Duodenal mucosa (tissue), 2 donors: Measurements from ENCODE around the gene U2AF2.

Source experiments
- H3K27ac ChIP-seq: one replicate; pipeline ENCODE4 v1.7.0; 2013; ENCODE audit warnings: low read depth, low read length
- H3K27me3 ChIP-seq, 2 donors: one replicate each; pipeline ENCODE4 v1.7.0; 2013; ENCODE audit warnings: low read length in 2 of 2, control low read depth in 1 of 2; ENCODE audit not compliant: insufficient read depth in 2 of 2, control insufficient read depth in 1 of 2
- H3K36me3 ChIP-seq, 2 donors: one replicate each; pipeline ENCODE4 v1.7.0; 2013; ENCODE audit warnings: low read length in 2 of 2, control low read depth in 1 of 2; ENCODE audit not compliant: insufficient read depth in 2 of 2, control insufficient read depth in 1 of 2
- H3K4me1 ChIP-seq, 2 donors: one replicate each; pipeline ENCODE4 v1.7.0; 2013; ENCODE audit warnings: low read length in 2 of 2, control low read depth in 1 of 2; ENCODE audit not compliant: insufficient read depth in 2 of 2, control insufficient read depth in 1 of 2
- H3K4me3 ChIP-seq, 2 donors: one replicate each; pipeline ENCODE4 v1.7.0; 2013; ENCODE audit warnings: low read length in 2 of 2, low read depth in 1 of 2
- H3K9ac ChIP-seq, 2 donors: one replicate each; pipeline ENCODE4 v1.7.0; 2013; ENCODE audit warnings: low read length in 2 of 2, low read depth in 1 of 2
- H3K9me3 ChIP-seq, 2 donors: one replicate each; pipeline ENCODE4 v1.7.0; 2013; ENCODE audit warnings: low read length in 2 of 2, control low read depth in 1 of 2; ENCODE audit not compliant: control insufficient read depth in 1 of 2

The U2AF2 gene

DNA sequence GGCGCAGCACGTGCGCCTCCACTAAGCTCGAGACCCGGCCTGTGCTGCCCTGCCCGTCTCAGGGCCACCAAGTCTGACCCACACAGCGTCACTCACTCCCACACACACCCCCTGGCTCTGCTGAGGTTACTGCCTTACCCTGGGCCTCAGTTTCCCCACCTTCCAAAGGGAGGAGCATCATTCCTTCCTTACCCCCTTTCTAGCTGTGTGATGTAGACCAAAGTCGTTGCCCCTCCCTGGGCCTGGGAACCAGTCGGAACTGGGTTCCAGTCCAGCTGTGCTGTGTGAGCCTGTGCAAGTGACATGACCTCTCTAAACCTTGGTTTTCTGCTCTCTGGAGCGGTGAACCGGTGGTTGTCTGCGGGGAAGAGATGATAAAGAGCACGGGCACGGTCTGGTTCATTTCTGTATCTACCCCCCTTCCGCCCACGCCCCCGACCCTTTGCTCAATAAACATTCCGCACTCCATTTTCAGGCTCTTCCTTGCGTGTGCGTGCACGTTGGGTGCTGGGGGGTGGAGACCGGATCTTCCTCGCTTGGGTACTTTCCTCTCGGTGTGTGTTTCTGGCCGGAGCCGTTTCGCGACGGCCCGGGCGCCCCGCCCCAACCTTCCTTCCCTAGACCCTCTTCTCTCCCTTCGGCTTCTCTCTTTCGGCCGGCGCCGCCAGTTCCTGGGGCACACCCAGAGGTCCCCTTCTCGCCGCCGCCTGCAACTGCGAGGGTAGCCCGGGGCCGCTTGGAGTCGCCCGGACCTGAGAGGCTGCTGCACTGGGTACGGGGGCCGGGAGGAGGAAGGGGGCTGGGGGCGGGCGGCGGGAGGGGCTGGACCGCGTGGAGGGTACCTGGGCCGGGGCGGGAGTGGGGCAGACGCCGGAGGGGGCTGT, 11.6 kb upstream of the U2AF2 start, which contains the start of gene ZNF581:
TSS of gene ZNF581 (plus strand) at position 647 of the 884 bp plus-strand sequence. CDS start 923 bp downstream, outside the sequence.
- H3K9me3 ChIP-seq = no peaks in the 10 kb centered on the region
- H3K4me1 ChIP-seq = peaks cover 32 to 49% of the 10 kb centered on the region in 2 donors
- no peaks in the 10 kb centered on the region for H3K27me3 ChIP-seq

DNA sequence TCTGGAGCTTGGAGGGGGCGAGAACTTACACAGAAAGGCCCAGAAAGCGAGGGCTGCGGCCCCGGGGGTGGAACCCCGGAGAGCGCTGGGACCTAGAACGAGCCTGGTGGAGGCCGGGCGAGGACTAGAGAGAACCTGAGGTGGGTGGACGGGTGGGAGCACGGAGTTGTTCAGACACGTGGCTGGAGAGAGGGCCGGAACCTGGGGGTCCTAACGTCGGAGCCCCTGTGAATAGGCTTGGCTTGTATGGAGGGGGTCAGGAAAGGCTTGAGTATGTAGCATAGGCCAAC, 11.0 kb upstream of the U2AF2 start:
- H3K27ac ChIP-seq = no peak overlapping the region
- no peaks in the 10 kb centered on the region for H3K27me3 ChIP-seq
- peak overlapping the region; percentile 65 to 91 for H3K4me3 ChIP-seq
- peak overlapping the region; percentile 62 to 81 for H3K9ac ChIP-seq
- H3K4me1 ChIP-seq = peaks cover 32 to 53% of the 10 kb centered on the region in 2 donors
- no peaks in the 10 kb centered on the region for H3K9me3 ChIP-seq
- peaks cover 9 to 14% of the 10 kb centered on the region in 2 donors for H3K36me3 ChIP-seq

More for the DNA sequence above, 11.6 kb upstream of the U2AF2 start, which contains the start of gene ZNF581:
- Histone ChIP-seq H3K36me3 (peaks cover 9 to 14% of the 10 kb centered on the region in 2 donors), H3K4me3 (peak within 1 kb of the TSS; percentile 65 to 91), H3K27ac (peak within 1 kb of the TSS; percentile 23), H3K9ac (peak within 1 kb of the TSS; percentile 62 to 81)

DNA sequence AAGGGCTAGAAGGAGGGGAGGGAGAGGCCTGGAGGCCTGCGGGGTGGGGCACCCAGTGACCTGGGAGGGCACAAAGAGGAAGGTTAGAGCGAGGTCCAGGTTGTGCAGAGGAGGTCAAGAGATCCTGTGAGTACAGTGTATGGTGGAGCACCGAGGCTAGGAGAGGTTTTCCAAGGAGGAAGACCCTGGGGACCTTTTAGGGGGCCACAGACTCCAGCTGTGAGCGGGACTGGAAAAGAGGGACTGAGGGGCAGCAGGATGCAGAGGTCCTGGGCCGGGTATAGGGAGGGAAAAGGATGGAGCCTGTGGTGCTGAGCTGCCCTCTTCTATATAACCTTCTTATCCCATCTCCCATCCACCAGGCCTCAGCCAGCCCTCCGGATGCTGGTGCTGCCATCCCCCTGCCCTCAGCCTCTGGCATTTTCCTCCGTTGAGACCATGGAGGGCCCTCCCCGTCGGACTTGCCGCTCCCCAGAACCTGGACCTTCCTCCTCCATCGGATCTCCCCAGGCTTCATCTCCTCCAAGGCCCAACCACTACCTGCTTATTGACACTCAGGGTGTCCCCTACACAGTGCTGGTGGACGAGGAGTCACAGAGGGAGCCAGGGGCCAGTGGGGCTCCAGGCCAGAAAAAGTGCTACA, 10.5 kb upstream of the U2AF2 start:
- H3K36me3 ChIP-seq = peaks cover 9 to 14% of the 10 kb centered on the region in 2 donors
- H3K9me3 ChIP-seq = no peaks in the 10 kb centered on the region
- peak overlapping the region; percentile 65 to 91 for H3K4me3 ChIP-seq
- no peaks in the 10 kb centered on the region for H3K27me3 ChIP-seq
- H3K4me1 ChIP-seq = peaks cover 36 to 56% of the 10 kb centered on the region in 2 donors
- H3K9ac ChIP-seq = peak overlapping the region; percentile 62 to 81
- no peak overlapping the region for H3K27ac ChIP-seq

DNA sequence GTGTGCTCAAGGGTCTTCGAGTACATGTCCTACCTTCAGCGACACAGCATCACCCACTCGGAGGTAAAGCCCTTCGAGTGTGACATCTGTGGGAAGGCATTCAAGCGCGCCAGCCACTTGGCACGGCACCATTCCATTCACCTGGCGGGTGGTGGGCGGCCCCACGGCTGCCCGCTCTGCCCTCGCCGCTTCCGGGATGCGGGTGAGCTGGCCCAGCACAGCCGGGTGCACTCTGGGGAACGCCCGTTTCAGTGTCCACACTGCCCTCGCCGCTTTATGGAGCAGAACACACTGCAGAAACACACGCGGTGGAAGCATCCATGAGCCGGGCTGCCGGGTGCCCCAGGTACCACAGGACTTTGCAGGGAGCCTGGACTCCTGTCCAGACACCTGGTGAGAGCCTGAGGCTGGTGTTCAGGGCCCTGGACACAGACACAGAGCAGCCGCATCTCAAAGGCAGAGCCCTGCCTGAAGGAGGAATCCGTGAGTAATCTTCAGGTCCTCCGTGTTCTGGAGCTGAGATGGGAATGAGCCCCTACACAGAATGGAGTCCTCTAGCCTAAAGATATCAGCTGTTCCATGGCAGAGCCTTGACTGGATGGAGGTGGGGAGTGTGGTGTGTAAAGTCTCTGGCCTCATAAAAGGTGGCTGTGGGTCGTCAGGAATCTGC, 9.9 kb upstream of the U2AF2 start:
- peaks cover 38 to 51% of the 10 kb centered on the region in 2 donors for H3K4me1 ChIP-seq
- peak overlapping the region in 1 of 2 donors; percentile 62 for H3K9ac ChIP-seq
- no peaks in the 10 kb centered on the region for H3K27me3 ChIP-seq
- H3K27ac ChIP-seq = no peak overlapping the region
- no peaks in the 10 kb centered on the region for H3K9me3 ChIP-seq
- H3K4me3 ChIP-seq = no peak overlapping the region
- peaks cover 9 to 14% of the 10 kb centered on the region in 2 donors for H3K36me3 ChIP-seq

DNA sequence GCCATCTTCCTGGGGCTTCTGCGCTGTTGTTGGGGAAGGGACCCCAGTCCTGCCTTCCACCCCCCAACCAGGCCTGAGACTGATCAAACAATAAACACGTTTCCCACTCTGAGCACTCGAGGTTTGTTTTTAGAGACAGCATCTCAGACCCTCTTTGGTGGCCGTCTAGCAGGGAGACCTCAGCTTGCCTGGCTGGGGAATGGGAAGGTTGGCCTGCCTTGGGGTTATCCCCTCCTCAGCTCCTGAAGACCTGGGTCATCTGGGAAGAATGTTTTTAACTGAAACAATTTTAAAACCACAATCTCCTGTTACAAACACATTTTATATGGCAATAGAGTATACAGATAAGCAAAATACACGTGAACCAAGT, 9.3 kb upstream of the U2AF2 start:
- peaks cover 38 to 46% of the 10 kb centered on the region in 2 donors for H3K4me1 ChIP-seq
- H3K4me3 ChIP-seq = no peak overlapping the region
- no peak overlapping the region for H3K9ac ChIP-seq
- H3K36me3 ChIP-seq = peaks cover 9 to 14% of the 10 kb centered on the region in 2 donors
- H3K9me3 ChIP-seq = no peaks in the 10 kb centered on the region
- no peak overlapping the region for H3K27ac ChIP-seq
- H3K27me3 ChIP-seq = no peaks in the 10 kb centered on the region

DNA sequence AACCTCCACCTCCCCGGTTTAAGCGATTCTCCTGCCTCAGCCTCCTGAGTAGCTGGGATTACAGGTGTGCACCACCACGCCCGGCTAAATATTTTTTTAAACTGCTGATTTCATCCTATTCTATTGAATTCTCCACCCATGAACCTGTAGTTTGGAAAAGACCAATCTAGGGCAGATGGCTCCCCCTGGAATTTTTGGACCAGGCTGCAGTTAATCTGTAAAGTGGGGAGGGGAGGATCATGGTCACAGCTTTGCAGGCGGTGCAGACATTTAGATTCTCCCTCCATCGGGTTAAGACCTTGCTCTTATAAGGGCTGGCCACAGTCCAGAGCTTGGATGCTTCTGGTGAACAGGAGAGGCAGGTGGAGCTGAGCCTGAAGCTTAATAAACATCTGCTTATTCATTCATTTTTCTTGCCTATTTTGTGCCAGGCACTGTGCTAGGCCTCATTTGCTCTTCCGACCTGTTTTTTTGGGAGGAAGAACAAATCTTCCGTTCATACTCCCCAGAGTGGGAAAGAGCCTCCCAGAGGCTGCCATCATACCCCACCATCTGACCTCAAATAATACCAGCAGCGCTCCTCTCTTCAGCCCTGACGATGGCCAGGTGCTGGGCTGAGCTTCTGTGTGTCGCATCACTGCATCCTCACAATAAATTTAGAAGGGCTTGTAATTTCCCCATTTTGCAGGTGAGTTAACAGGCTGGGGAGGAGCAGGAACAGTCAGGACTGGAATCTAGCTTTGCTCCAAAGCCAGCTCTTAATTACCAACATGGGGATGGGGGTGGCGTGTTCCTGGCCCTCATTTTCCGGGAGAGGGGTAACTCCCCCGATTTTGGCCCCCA, 7.7 kb upstream of the U2AF2 start:
- H3K36me3 ChIP-seq = peaks cover 9 to 14% of the 10 kb centered on the region in 2 donors
- H3K27me3 ChIP-seq = no peaks in the 10 kb centered on the region
- peak overlapping the region; percentile 74 to 79 for H3K4me3 ChIP-seq
- no peaks in the 10 kb centered on the region for H3K9me3 ChIP-seq
- H3K27ac ChIP-seq = no peak overlapping the region
- H3K9ac ChIP-seq = peak overlapping the region; percentile 66 to 74
- H3K4me1 ChIP-seq = peaks cover 32 to 39% of the 10 kb centered on the region in 2 donors

DNA sequence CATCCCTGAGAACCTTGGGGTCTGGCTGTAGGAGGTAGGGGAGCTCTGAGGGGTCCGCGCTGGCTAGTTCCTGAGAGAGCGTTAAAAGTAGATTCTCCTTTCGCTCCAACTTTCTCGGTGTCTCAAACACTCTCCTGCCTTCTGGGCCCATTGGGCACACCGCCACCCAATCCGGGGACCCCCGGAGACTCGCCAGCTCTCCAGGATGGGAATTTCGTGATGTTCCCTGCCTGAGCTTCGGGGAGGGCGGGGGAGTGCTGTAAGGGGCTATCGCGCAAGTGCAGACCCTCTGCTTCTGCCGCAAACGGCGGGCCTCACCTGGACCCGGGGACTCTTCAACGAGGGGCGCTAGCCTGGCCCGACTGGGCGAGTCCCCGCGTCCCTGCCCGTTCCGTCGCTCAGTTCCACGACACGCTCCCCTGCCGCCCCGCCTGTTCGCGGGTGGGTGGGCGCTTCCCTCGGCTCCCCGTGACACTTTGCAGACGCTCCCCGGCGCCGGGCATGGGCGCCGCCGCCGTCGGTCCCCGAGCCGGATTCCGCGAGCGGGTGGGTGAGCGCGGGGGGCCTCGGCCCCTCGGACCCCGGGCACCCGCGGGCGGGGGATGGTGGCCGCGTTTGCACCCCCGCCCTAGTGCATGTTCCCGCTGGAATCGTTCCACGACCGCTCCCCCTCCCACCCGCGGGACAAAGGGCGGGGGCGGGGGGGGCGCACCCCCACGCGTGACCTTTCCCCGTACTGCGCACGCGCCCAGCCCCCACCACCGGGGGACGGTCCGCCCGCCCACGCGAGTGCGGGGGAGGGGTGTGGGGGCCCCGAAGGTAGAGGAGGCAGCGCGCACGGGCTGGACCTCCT, 6.9 kb upstream of the U2AF2 start, which contains the start of gene CCDC106:
TSS of gene CCDC106 (plus strand) at position 481 of the 853 bp plus-strand sequence. CDS start 835 bp downstream, outside the sequence.
- no peaks in the 10 kb centered on the region for H3K9me3 ChIP-seq
- peaks cover 27 to 33% of the 10 kb centered on the region in 2 donors for H3K4me1 ChIP-seq
- no peaks in the 10 kb centered on the region for H3K27me3 ChIP-seq
- peaks cover 9 to 14% of the 10 kb centered on the region in 2 donors for H3K36me3 ChIP-seq
- H3K9ac ChIP-seq = peak within 1 kb of the TSS; percentile 66 to 74
- H3K4me3 ChIP-seq = peak within 1 kb of the TSS; percentile 74 to 79
- H3K27ac ChIP-seq = peak within 1 kb of the TSS; percentile 58

DNA sequence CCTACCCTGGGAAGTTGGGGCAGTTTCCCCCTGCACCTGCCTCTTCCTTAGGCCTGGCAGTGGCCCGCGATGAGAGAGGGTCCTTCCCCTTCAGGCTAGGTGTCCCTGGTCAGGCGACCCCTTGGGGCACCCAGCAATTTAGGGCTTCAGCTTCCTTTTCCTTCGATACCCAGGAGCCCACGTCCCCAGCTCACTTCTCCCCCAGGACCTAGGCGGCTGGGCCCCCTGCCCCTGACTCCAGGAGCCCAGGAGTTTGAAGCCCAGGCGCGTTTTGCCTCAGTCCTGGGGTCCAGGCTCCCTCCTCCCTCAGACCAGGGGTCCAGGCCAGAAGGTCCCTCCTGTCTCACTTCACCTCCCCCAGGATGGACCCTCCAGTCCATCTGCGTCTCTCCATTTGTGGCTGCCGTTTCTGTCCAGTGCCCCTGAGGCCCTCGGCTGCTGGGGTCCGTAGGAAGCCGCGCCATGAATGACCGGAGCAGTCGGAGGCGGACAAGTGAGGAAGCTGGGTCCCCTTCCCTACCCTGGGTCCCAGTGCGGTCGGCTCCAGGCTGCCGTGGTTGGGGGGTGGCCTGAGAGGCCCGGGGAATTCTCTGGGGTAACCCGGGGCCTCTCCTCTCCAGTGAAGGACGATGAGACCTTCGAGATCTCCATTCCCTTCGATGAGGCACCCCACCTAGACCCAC, 6.1 kb upstream of the U2AF2 start:
- Histone ChIP-seq H3K4me1 (peaks cover 24 to 30% of the 10 kb centered on the region in 2 donors), H3K9ac (peak overlapping the region; percentile 66 to 74)

More for the DNA sequence above, 6.1 kb upstream of the U2AF2 start:
- Histone ChIP-seq H3K9me3 (no peaks in the 10 kb centered on the region), H3K36me3 (peaks cover 9 to 14% of the 10 kb centered on the region in 2 donors), H3K4me3 (peak overlapping the region; percentile 74 to 79), H3K27me3 (no peaks in the 10 kb centered on the region), H3K27ac (no peak overlapping the region)
